Calu3 (cell line): ENCODE data around the gene ECHDC3. TPM values are rescaled to one million over a fixed set of nuclear protein-coding genes. Genes with fewer than 3 reads are reported as not detected.

Experiments
- BruUV-seq: library from RNA; stranded (reverse); fragments of 400-500 nt; replicated peaks from 2 replicates; lab custom pipeline; 2021; lab: Mats Ljungman, UMichigan
- CTCF ChIA-PET: fragments of 300-600 bp; sonication (Branson Sonifier 250); formaldehyde crosslinking; loops from one replicate; lab custom pipeline; 2022; ENCODE audit warnings: antibody characterized with exemption; lab: Charles Lee
- DNase-seq: peaks from one replicate; pipeline ENCODE4 v3.0.0; 2022
- H3K27ac Mint-ChIP-seq: one replicate; pipeline ENCODE4 v1.8.0; 2022; ENCODE audit warnings: mixed read lengths; ENCODE audit not compliant: unreplicated experiment
- H3K27me3 Mint-ChIP-seq: one replicate; pipeline ENCODE4 v1.8.0; 2022; ENCODE audit warnings: mixed read lengths; ENCODE audit not compliant: unreplicated experiment
- H3K36me3 Mint-ChIP-seq: one replicate; pipeline ENCODE4 v1.8.0; 2022; ENCODE audit warnings: mild to moderate bottlenecking, moderate library complexity, mixed read lengths; ENCODE audit not compliant: insufficient read depth, unreplicated experiment
- H3K4me1 Mint-ChIP-seq: one replicate; pipeline ENCODE4 v1.8.0; 2022; ENCODE audit warnings: mild to moderate bottlenecking, low read depth, mixed read lengths; ENCODE audit not compliant: unreplicated experiment
- H3K4me3 Mint-ChIP-seq: one replicate; pipeline ENCODE4 v1.8.0; 2022; ENCODE audit warnings: mild to moderate bottlenecking, low read depth, moderate library complexity, mixed read lengths; ENCODE audit not compliant: unreplicated experiment
- H3K9me3 Mint-ChIP-seq: one replicate; pipeline ENCODE4 v1.8.0; 2022; ENCODE audit warnings: low read depth, mixed read lengths; ENCODE audit not compliant: unreplicated experiment
- intact Hi-C: fragments of 100-400 bp; cut with micrococcal nuclease; formaldehyde crosslinking; loops from one replicate; pipeline ENCODE4 v1.10.0; 2022; ENCODE audit not compliant: unreplicated experiment
- total RNA-seq: library from RNA; stranded (reverse); gene quantifications from 2 replicates; pipeline ENCODE4 v1.2.3, GENCODE V29; 2022
- TF ChIP-seq, protein P1 (sequence below): fragments of 200-600 bp; IDR thresholded peaks from one replicate; pipeline ENCODE4 v1.8.0; 2022; ENCODE audit warnings: antibody characterized with exemption; ENCODE audit not compliant: unreplicated experiment

The ECHDC3 gene
- total RNA-seq, 1 experiment from 2014 or later = 24.7 TPM

DNA sequence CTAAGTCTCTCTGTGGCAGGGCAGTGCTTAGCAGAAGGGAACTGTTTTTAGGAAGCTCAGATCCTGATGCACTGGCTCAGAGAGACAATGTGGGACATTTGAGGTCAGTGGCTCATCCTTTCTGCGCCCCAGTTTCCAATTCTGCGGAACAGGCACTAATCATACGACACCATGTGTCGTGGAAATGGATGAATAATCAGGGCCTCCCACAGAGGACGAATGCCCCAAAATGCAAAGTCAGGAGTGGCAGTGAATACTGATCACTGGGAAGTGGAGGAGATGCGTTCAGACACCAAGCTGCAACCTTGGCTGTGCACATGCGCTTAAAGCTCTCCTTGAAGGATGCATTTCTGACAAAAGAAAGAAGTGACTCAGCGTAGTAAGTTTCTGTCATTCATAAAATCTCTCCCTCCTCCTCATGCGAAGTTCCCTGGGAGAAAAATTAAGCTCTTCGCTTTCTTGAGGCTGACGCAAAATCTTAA is 21.9 kb upstream of the ECHDC3 start:
- no peaks in the 10 kb centered on the region for H3K27me3 Mint-ChIP-seq
- no peaks in the 10 kb centered on the region for H3K9me3 Mint-ChIP-seq
- H3K4me1 Mint-ChIP-seq = peaks cover 33% of the 10 kb centered on the region
- no peak overlapping the region for H3K4me3 Mint-ChIP-seq
- no peak for DNase-seq
- BruUV-seq = no TSS peak
- no peak overlapping the region for H3K27ac Mint-ChIP-seq
- CTCF ChIA-PET = no interaction called here
- no peaks in the 10 kb centered on the region for H3K36me3 Mint-ChIP-seq
- TF ChIP-seq, protein P1, sequence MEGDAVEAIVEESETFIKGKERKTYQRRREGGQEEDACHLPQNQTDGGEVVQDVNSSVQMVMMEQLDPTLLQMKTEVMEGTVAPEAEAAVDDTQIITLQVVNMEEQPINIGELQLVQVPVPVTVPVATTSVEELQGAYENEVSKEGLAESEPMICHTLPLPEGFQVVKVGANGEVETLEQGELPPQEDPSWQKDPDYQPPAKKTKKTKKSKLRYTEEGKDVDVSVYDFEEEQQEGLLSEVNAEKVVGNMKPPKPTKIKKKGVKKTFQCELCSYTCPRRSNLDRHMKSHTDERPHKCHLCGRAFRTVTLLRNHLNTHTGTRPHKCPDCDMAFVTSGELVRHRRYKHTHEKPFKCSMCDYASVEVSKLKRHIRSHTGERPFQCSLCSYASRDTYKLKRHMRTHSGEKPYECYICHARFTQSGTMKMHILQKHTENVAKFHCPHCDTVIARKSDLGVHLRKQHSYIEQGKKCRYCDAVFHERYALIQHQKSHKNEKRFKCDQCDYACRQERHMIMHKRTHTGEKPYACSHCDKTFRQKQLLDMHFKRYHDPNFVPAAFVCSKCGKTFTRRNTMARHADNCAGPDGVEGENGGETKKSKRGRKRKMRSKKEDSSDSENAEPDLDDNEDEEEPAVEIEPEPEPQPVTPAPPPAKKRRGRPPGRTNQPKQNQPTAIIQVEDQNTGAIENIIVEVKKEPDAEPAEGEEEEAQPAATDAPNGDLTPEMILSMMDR = no peak
- intact Hi-C loops = no loop called here

DNA sequence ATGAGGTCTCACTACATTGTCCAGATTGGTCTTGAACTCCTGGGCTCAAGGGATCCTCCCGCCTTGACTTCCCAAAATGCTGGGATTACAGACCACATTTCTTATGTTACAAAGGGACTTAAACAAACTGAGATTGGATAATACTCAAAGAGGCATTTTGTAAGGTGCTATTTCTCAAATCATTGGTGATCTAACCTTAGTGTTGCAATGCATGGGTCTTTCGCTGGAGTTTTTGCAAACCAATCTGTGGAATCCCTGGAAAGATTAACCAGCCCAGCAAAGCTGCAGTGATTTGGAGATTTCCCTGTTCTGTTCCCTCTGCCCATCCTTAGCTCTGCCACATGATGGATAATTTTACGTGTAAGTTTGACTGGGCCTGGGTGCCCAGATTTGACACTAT is 20.4 kb upstream of the ECHDC3 start:
- Mint-ChIP-seq H3K4me1 (peaks cover 24% of the 10 kb centered on the region), H3K27ac (no peak overlapping the region), H3K4me3 (no peak overlapping the region), H3K9me3 (no peaks in the 10 kb centered on the region), H3K36me3 (no peaks in the 10 kb centered on the region), H3K27me3 (no peaks in the 10 kb centered on the region)
- intact Hi-C loops = no loop called here
- TF ChIP-seq, protein P1 = no peak
- DNase-seq = no peak
- CTCF ChIA-PET = no interaction called here
- no TSS peak for BruUV-seq

DNA sequence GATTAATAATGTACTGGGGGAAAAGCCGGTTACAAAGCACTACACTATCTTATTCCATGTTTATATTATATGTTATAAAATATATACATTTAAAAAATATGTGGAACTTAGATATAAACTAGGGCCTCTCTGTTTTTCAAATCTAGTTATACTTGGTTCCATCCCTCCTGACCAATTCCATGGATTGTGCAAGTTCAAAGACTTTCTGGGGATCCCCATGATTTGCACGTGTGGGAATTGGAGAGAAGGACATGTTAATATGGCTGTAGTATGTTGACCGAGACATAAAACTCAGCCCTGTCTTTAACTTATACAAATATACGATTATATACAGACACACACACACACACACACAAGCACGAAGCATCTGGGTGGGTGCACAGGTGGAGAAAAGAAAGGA is 18.8 kb upstream of the ECHDC3 start:
- Mint-ChIP-seq H3K4me1 (peaks cover 24% of the 10 kb centered on the region), H3K36me3 (no peaks in the 10 kb centered on the region), H3K9me3 (no peaks in the 10 kb centered on the region), H3K27ac (no peak overlapping the region), H3K4me3 (no peak overlapping the region), H3K27me3 (no peaks in the 10 kb centered on the region)
- TF ChIP-seq, protein P1 = no peak
- DNase-seq = no peak
- intact Hi-C loops = no loop called here
- CTCF ChIA-PET = no interaction called here
- no TSS peak for BruUV-seq

DNA sequence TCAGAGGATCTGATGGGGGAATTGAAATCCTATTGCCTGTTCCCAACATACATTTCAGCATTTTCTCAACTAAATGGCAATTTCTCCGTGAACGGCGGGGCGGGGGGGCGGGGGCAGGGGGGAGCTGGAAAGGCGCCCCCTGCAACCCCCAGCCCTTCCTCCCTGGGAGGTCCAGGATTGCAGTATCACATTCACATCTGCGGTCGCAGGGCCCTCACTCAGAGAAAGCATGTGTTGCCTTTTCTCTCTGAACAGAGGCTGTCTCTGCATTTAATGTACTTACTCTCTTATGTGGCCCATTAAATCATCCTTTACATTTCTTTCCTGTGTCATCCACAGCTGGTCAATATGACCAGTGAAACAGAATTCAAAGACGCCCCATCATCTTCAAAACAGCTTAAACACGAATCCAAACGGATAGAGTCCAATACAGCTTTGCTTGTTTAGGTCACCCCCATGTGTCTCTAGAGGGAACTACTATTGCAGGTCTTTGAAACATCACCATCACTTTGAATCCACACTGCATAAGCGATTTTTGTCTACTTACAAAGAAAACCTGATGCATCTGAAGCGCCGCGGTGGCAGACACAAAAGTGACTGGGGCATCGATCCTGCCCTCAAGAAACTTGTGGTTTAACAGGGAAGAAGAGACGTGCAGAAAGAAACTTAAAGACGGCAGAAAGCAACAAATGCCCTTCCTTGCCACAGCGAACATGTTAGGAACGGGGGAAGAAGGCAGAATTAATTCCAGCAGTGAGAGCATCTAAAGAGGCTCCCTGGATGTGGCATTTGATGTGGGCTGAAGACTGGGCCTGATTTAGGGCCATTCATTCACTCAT is 17.0 kb upstream of the ECHDC3 start:
- BruUV-seq = no TSS peak
- Mint-ChIP-seq H3K4me1 (peaks cover 9% of the 10 kb centered on the region), H3K36me3 (no peaks in the 10 kb centered on the region), H3K9me3 (peaks cover 3% of the 10 kb centered on the region), H3K27me3 (no peaks in the 10 kb centered on the region), H3K4me3 (no peak overlapping the region), H3K27ac (peak overlapping the region; percentile 6)
- intact Hi-C loops = loop anchor here (1.0 kb wide), 1 partner anchor 210 kb away; no protein-coding TSS in a partner anchor
- peak; percentile 42 for DNase-seq
- TF ChIP-seq, protein P1 = peak; percentile 58
- CTCF ChIA-PET = interaction anchor here (0.6 to 2.8 kb wide), 10 partner anchors 33 to 301 kb away, joined by 3 to 21 read pairs (median 4); no protein-coding TSS in a partner anchor
